ENCODE data around the gene BMAL2. TPM values are rescaled to one million over a fixed set of nuclear protein-coding genes. Genes with fewer than 3 reads are reported as not detected.
A peak's percentile ranks its signal among the peaks of the same experiment; 100 is the strongest.

Gene BMAL2
- total and polyA plus RNA-seq, 7 donors, result 0.04 to 0.79 (median 0.24) TPM

DNA sequence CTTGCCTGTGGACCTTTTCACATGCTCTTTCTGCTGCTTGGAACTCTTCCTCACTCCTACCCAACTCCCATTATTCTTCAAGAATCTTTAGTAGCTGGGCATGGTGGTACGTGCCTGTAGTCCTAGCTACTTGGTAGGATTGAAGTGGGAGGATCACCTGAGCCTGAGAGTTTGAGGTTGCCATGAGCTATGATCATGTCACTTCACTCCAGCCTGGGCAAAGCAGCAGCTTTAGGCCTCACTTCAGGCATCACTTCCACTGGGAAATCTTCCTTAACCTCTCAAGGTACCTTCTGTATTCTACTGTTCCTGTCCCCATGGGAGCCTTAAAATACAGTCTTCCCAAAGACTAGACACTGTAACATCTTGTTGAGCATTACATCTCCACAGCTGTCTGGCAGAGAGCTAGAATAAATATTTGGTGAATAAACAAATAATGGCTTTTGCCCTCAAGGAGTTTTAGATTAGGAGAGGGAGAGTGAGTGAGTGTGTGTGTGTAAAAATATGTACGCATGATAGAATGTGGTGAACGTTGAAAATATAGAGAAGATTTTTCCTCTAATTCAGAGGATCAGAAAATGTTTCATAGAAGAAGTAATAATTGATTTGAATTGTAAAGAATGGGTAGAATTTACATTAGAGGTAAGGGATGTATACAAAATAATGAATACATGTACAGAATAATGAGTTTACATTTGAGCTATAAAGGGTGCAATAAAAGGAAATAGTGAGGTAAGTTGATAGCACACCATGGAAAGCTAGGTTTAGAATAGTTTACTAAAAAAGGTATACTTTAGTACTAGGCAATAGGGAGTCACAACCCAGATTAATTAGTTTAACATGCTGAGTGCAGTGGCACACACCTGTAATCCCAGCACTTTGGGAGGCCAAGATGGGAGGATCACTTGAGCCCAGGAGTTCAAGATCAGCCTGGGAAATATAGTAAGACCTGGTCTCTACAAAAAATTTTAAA, 29.2 kb upstream of the BMAL2 start:
- no peak for ATAC-seq
- H3K4me1 ChIP-seq, result no peaks in the 10 kb centered on the region
- WGBS, 3 donors, result 77 to 83% (median 81%) methylated on average over 3 of the region's 3 CpGs
- H3K36me3 ChIP-seq (ENCODE audit: insufficient read depth in 1 of 2, low read depth in 1 of 2), result peaks cover 0 to 21% of the 10 kb centered on the region in 2 donors
- TF ChIP-seq, protein P1, sequence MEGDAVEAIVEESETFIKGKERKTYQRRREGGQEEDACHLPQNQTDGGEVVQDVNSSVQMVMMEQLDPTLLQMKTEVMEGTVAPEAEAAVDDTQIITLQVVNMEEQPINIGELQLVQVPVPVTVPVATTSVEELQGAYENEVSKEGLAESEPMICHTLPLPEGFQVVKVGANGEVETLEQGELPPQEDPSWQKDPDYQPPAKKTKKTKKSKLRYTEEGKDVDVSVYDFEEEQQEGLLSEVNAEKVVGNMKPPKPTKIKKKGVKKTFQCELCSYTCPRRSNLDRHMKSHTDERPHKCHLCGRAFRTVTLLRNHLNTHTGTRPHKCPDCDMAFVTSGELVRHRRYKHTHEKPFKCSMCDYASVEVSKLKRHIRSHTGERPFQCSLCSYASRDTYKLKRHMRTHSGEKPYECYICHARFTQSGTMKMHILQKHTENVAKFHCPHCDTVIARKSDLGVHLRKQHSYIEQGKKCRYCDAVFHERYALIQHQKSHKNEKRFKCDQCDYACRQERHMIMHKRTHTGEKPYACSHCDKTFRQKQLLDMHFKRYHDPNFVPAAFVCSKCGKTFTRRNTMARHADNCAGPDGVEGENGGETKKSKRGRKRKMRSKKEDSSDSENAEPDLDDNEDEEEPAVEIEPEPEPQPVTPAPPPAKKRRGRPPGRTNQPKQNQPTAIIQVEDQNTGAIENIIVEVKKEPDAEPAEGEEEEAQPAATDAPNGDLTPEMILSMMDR (IDR thresholded peaks at IDR 0.05), result no peak
- H3K9me3 ChIP-seq, result no peaks in the 10 kb centered on the region
- DNase-seq, result no peak
- intact Hi-C loops (cut with DNase I), result no loop called here
- no peak overlapping the region for H3K4me3 ChIP-seq
- no peak overlapping the region for H3K27ac ChIP-seq
- no peaks in the 10 kb centered on the region for H3K27me3 ChIP-seq (ENCODE audit: insufficient read depth in 3 of 3, low read length in 2 of 3)

GRCh38 chr12:27304856-27305255, 27.8 kb upstream of the BMAL2 start:
- intact Hi-C loops (cut with DNase I), result loop anchor here in 1 of 2 donors (5.0 kb wide), 1 partner anchor 453 kb away; no protein-coding TSS in a partner anchor
- TF ChIP-seq, protein P1 (IDR thresholded peaks at IDR 0.05), result no peak
- Histone ChIP-seq H3K9me3 (no peaks in the 10 kb centered on the region), H3K27me3 (ENCODE audit: insufficient read depth in 3 of 3, low read length in 2 of 3) (no peaks in the 10 kb centered on the region), H3K4me3 (no peak overlapping the region), H3K27ac (no peak overlapping the region), H3K4me1 (no peaks in the 10 kb centered on the region), H3K36me3 (ENCODE audit: insufficient read depth in 1 of 2, low read depth in 1 of 2) (peaks cover 0 to 31% of the 10 kb centered on the region in 2 donors)
- 65 to 76% (median 67%) methylated on average over 1 of the region's 1 CpG for WGBS, 3 donors
- no peak for DNase-seq
- ATAC-seq, result no peak

DNA sequence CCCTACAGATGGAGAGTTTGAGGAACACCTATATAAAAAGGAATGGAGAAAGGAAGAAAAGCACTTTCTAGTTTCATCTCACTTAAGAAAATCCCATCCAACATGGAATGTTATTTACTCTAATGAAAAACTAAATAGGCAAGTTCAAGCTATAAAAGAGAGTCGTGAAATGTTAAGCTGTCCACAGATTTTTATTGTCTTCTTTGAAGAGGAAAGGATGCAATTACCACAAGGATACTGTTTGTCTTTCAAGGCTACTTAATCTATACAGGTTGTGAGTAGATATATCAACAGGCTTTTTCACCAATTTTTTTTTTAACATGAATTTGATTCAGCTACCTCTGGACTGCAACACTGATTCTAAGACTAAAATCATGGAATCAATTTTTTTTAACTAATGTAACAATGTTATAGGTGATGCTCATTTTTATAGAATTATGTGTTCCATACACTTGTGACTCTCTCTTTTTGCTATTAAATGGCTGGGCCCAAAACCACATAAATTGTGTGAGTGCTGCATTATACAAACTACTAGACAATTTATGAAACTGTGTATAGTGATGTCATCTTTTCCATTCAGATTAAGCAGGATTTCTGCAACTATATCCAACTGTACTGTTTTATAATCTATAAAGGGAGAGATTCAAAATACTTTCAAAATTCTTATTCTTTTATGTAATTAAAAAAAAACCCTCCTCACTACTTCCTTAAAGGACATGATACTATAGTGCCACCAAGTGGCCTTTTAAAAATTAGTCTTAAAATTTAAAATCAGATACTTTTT, 26.8 kb upstream of the BMAL2 start:
- ATAC-seq, result no peak
- H3K9me3 ChIP-seq, result no peaks in the 10 kb centered on the region
- intact Hi-C loops (cut with DNase I), result loop anchor here in 1 of 2 donors (1.0 to 5.0 kb wide), 3 partner anchors 62 to 454 kb away; partner anchors contain the start of gene STK38L
- 89 to 98% (median 91%) methylated on average over 1 of the region's 1 CpG for WGBS, 3 donors
- no peaks in the 10 kb centered on the region for H3K27me3 ChIP-seq (ENCODE audit: insufficient read depth in 3 of 3, low read length in 2 of 3)
- TF ChIP-seq, protein P1 (IDR thresholded peaks at IDR 0.05), result peak; percentile 67
- no peak overlapping the region for H3K4me3 ChIP-seq
- peaks cover 0 to 41% of the 10 kb centered on the region in 2 donors for H3K36me3 ChIP-seq (ENCODE audit: insufficient read depth in 1 of 2, low read depth in 1 of 2)
- no peak for DNase-seq
- H3K27ac ChIP-seq, result no peak overlapping the region
- no peaks in the 10 kb centered on the region for H3K4me1 ChIP-seq

DNA sequence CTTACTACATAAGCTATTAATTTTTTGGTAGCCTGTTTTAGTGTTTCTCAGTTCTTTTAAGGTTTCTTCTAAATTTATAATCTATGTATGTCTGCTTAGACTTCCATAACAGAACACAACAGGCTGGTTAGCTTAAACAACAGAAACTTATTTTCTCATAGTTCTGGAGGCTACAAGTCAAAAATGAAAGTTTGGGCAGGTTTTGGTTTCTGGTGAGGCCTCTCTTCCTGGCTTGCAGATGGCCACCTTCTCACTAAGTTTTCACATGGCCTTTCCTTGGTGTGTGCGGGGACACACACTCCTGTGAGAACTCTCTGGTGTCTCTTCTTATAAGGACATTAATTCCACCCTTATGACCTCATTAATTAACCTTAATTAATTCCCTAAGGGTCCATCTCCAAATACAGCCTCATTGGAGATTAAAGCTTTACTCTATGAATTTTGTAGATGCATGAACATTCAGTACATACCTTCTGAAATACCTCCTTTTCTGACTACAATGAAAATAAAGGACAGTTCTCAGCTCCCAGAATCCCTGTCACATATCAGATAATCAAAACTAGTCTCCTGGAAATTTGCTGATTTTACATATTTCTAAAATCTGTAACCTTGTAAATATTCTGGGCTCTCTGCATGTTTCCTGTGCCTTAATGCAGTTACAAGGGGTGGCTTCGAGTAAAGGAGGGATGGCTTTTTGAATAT, 23.2 kb upstream of the BMAL2 start:
- Histone ChIP-seq H3K9me3 (no peaks in the 10 kb centered on the region), H3K4me3 (no peak overlapping the region), H3K4me1 (no peaks in the 10 kb centered on the region), H3K27me3 (ENCODE audit: insufficient read depth in 3 of 3, low read length in 2 of 3) (no peaks in the 10 kb centered on the region), H3K36me3 (ENCODE audit: insufficient read depth in 1 of 2, low read depth in 1 of 2) (peaks cover 0 to 57% of the 10 kb centered on the region in 2 donors), H3K27ac (no peak overlapping the region)
- intact Hi-C loops (cut with DNase I), result loop anchor here in 1 of 2 donors (5.0 kb wide), 1 partner anchor 457 kb away; no protein-coding TSS in a partner anchor
- no peak for DNase-seq
- TF ChIP-seq, protein P1 (IDR thresholded peaks at IDR 0.05), result no peak
- 94 to 97% (median 94%) methylated on average over 2 of the region's 2 CpGs for WGBS, 3 donors
- no peak for ATAC-seq

Data from psoas muscle (tissue), 8 donors.